ENCODE data around the gene USP13. TPM values are rescaled to one million over a fixed set of nuclear protein-coding genes. Genes with fewer than 3 reads are reported as not detected.

USP13 gene
- total and polyA plus RNA-seq, 2 experiments from 2014 or later: 6.0 to 8.2 TPM

GRCh38 chr3:179661777-179662176 lies 8.9 kb downstream of the USP13 start:
- in situ Hi-C loops (cut with MboI): no loop called here
- WGBS, 2 experiments (ENCODE audit: low coverage in 1 of 2, low lambda C conversion rate in 2 of 2, missing lambda C conversion rate in 2 of 2): 88 to 89% methylated on average over 4 of the region's 4 CpGs

DNA sequence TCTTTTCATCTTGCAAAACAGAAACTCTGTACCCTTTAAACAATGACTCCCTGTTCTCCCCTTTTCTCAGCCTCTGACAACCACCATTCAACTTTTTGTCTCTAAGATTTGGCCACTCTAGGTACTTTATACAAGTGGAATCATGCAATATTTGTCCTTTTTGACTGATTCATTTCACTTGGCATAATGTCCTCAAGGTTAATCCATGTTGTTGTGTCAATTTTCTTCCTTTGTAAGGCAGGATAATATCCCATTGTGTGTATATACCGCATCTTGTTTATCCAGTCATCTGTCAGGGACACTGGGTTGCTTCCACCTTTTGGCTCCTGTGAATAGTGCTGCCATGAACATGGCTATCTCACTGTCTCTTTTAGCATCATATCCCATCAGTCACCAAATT lies 10.3 kb downstream of the USP13 start:
- H3K9ac ChIP-seq: no peak overlapping the region
- DNase-seq: no peak
- no peak overlapping the region for H3K27ac ChIP-seq
- H3K27me3 ChIP-seq (replicated peaks; ENCODE audit: insufficient read depth): no peaks in the 10 kb centered on the region
- H3K79me2 ChIP-seq (ENCODE audit: insufficient read depth): peaks cover 100% of the 10 kb centered on the region
- in situ Hi-C loops (cut with MboI): no loop called here
- TF ChIP-seq EZH2phosphoT487 (IDR thresholded peaks at IDR 0.05; ENCODE audit: insufficient read depth, low read depth) (no peak), EZH2 (IDR thresholded peaks at IDR 0.05; ENCODE audit: insufficient read depth, poor library complexity, severe bottlenecking) (no peak)
- no peaks in the 10 kb centered on the region for H3K4me1 ChIP-seq (ENCODE audit: insufficient read depth)
- H3K9me3 ChIP-seq (ENCODE audit: low read depth): no peaks in the 10 kb centered on the region
- 97 to 100% methylated on average over 1 of the region's 1 CpG for WGBS, 2 experiments (ENCODE audit: low coverage in 1 of 2, low lambda C conversion rate in 2 of 2, missing lambda C conversion rate in 2 of 2)
- H3F3A ChIP-seq (ENCODE audit: insufficient read depth): no peaks in the 10 kb centered on the region
- H4K20me1 ChIP-seq (ENCODE audit: insufficient read depth): no peaks in the 10 kb centered on the region
- H3K36me3 ChIP-seq (ENCODE audit: low read depth): no peaks in the 10 kb centered on the region
- no peak overlapping the region for H2AFZ ChIP-seq
- H3K9me2 ChIP-seq (ENCODE audit: insufficient read depth): no peaks in the 10 kb centered on the region
- no peak overlapping the region for H3K4me3 ChIP-seq
- no peak overlapping the region for H3K4me2 ChIP-seq (ENCODE audit: unreplicated experiment)

More at GRCh38 chr3:179661777-179662176, 8.9 kb downstream of the USP13 start:
- Histone ChIP-seq H3K9me2 (ENCODE audit: insufficient read depth) (no peaks in the 10 kb centered on the region), H4K20me1 (ENCODE audit: insufficient read depth) (no peaks in the 10 kb centered on the region), H3K9ac (no peak overlapping the region), H3K9me3 (ENCODE audit: low read depth) (no peaks in the 10 kb centered on the region), H3K27me3 (replicated peaks; ENCODE audit: insufficient read depth) (no peaks in the 10 kb centered on the region), H3K4me3 (no peak overlapping the region), H2AFZ (no peak overlapping the region), H3K4me2 (ENCODE audit: unreplicated experiment) (no peak overlapping the region), H3F3A (ENCODE audit: insufficient read depth) (no peaks in the 10 kb centered on the region), H3K36me3 (ENCODE audit: low read depth) (no peaks in the 10 kb centered on the region), H3K4me1 (ENCODE audit: insufficient read depth) (no peaks in the 10 kb centered on the region), H3K79me2 (ENCODE audit: insufficient read depth) (peaks cover 100% of the 10 kb centered on the region), H3K27ac (no peak overlapping the region)
- no peak for TF ChIP-seq EZH2phosphoT487 (IDR thresholded peaks at IDR 0.05; ENCODE audit: insufficient read depth, low read depth)
- TF ChIP-seq EZH2 (IDR thresholded peaks at IDR 0.05; ENCODE audit: insufficient read depth, poor library complexity, severe bottlenecking): no peak
- no peak for DNase-seq

- H3K27ac ChIP-seq: no peak overlapping the region
- DNase-seq: no peak
- in situ Hi-C loops (cut with MboI): no loop called here
These were observed 13.2 kb downstream of the USP13 start for GRCh38 chr3:179666030-179666429.

GRCh38 chr3:179666436-179667035 lies 13.7 kb downstream of the USP13 start:
- no peak overlapping the region for H3K9ac ChIP-seq
- H3K27me3 ChIP-seq (replicated peaks; ENCODE audit: insufficient read depth): no peaks in the 10 kb centered on the region
- H3K27ac ChIP-seq: no peak overlapping the region
- H3K36me3 ChIP-seq (ENCODE audit: low read depth): no peaks in the 10 kb centered on the region
- no peaks in the 10 kb centered on the region for H4K20me1 ChIP-seq (ENCODE audit: insufficient read depth)
- TF ChIP-seq EZH2phosphoT487 (IDR thresholded peaks at IDR 0.05; ENCODE audit: insufficient read depth, low read depth): no peak
- no peak for TF ChIP-seq EZH2 (IDR thresholded peaks at IDR 0.05; ENCODE audit: insufficient read depth, poor library complexity, severe bottlenecking)
- H3K4me3 ChIP-seq: no peak overlapping the region
- no peaks in the 10 kb centered on the region for H3K9me2 ChIP-seq (ENCODE audit: insufficient read depth)
- H3F3A ChIP-seq (ENCODE audit: insufficient read depth): no peaks in the 10 kb centered on the region
- whole genome bisulfite sequencing, 2 experiments (ENCODE audit: low coverage in 1 of 2, low lambda C conversion rate in 2 of 2, missing lambda C conversion rate in 2 of 2): 47 to 48% methylated on average over 8 of the region's 8 CpGs
- H3K4me2 ChIP-seq (ENCODE audit: unreplicated experiment): no peak overlapping the region
- H2AFZ ChIP-seq: no peak overlapping the region
- peak; percentile 15 for DNase-seq
- H3K9me3 ChIP-seq (ENCODE audit: low read depth): no peaks in the 10 kb centered on the region
- in situ Hi-C loops (cut with MboI): no loop called here
- peaks cover 92% of the 10 kb centered on the region for H3K79me2 ChIP-seq (ENCODE audit: insufficient read depth)
- no peaks in the 10 kb centered on the region for H3K4me1 ChIP-seq (ENCODE audit: insufficient read depth)

More at GRCh38 chr3:179666030-179666429, 13.2 kb downstream of the USP13 start:
- Histone ChIP-seq H3K4me2 (ENCODE audit: unreplicated experiment) (no peak overlapping the region), H2AFZ (no peak overlapping the region), H3K27me3 (replicated peaks; ENCODE audit: insufficient read depth) (no peaks in the 10 kb centered on the region), H3K36me3 (ENCODE audit: low read depth) (no peaks in the 10 kb centered on the region), H3K9ac (no peak overlapping the region), H3F3A (ENCODE audit: insufficient read depth) (no peaks in the 10 kb centered on the region), H3K79me2 (ENCODE audit: insufficient read depth) (peaks cover 96% of the 10 kb centered on the region), H3K4me1 (ENCODE audit: insufficient read depth) (no peaks in the 10 kb centered on the region), H4K20me1 (ENCODE audit: insufficient read depth) (no peaks in the 10 kb centered on the region), H3K9me2 (ENCODE audit: insufficient read depth) (no peaks in the 10 kb centered on the region), H3K9me3 (ENCODE audit: low read depth) (no peaks in the 10 kb centered on the region), H3K4me3 (no peak overlapping the region)
- 53 to 72% methylated on average over 1 of the region's 1 CpG for WGBS, 2 experiments (ENCODE audit: low coverage in 1 of 2, low lambda C conversion rate in 2 of 2, missing lambda C conversion rate in 2 of 2)
- TF ChIP-seq EZH2 (IDR thresholded peaks at IDR 0.05; ENCODE audit: insufficient read depth, poor library complexity, severe bottlenecking) (no peak), EZH2phosphoT487 (IDR thresholded peaks at IDR 0.05; ENCODE audit: insufficient read depth, low read depth) (no peak)

All from GM23248 (cell line).